K562 (cell line): ENCODE data around the gene RNF223. TPM values are rescaled to one million over a fixed set of nuclear protein-coding genes. Genes with fewer than 3 reads are reported as not detected.

Experiments used
- ATAC-seq: fragments of 200-7000 bp; cut with Tn5 transposase; 3 replicates; pipeline ENCODE4 v1.9.1; 2020; ENCODE audit warnings: moderate library complexity
- BruUV-seq: library from RNA; stranded (reverse); fragments of 400-500 nt; replicated peaks from 2 replicates; lab custom pipeline; 2021; lab: Mats Ljungman, UMichigan
- CTCF ChIA-PET: fragments of 300-600 bp; formaldehyde crosslinking; extraction: SDS; loops from one replicate; lab custom pipeline; 2021; ENCODE audit warnings: low intra/inter-chr PET ratio; lab: Yijun Ruan, JAX
- POLR2A ChIA-PET: fragments of 300-600, 350-650 bp; sonication (Branson Sonifier 250); formaldehyde crosslinking; extraction: SDS; loops from one replicate; lab custom pipeline; 2021; ENCODE audit warnings: antibody characterized with exemption, inconsistent platforms; lab: Yijun Ruan, JAX
- DNase-seq, 4 experiments: peaks; one replicate each; pipeline versions ENCODE4 v3.0.0 to v3.0.0-alpha.2; 2011 to 2018; ENCODE audit warnings: low spot score in 3 of 4, mixed read lengths in 3 of 4; ENCODE audit errors: extremely low read depth in 1 of 4
- FAIRE-seq: peaks from 2 replicates; lab custom pipeline; 2011; peaks lifted over from hg19 to GRCh38; lab: Jason Lieb, UNC
- H2AFZ ChIP-seq: 2 replicates; pipeline ENCODE4 v1.6.0; 2011; ENCODE audit warnings: low read depth, low read length, control low read depth, inconsistent platforms
- H3K27ac ChIP-seq: fragments of 200-600 bp; 3 replicates; pipeline ENCODE4 v1.8.0; 2011; ENCODE audit warnings: low read depth, mild to moderate bottlenecking, control low read depth, inconsistent platforms, low read length, moderate library complexity, mixed read lengths; ENCODE audit errors: extremely low read depth
- H3K27me3 ChIP-seq, 2 experiments: fragments of 300-600 bp in 1 of 2; 2 replicates in 1 of 2; 3 replicates in 1 of 2; pipeline versions ENCODE4 v1.6.0 to v1.8.0; 2011; ENCODE audit warnings: inconsistent platforms in 2 of 2, low read length in 2 of 2, mild to moderate bottlenecking in 1 of 2, mixed read lengths in 1 of 2, moderate library complexity in 1 of 2; ENCODE audit not compliant: control insufficient read depth in 2 of 2, insufficient read depth in 2 of 2
- H3K36me3 ChIP-seq: fragments of 300-600 bp; 3 replicates; pipeline ENCODE4 v1.8.0; 2011; ENCODE audit warnings: mild to moderate bottlenecking, low read length, inconsistent platforms; ENCODE audit not compliant: control insufficient read depth, insufficient read depth
- H3K4me1 ChIP-seq, 2 experiments: fragments of 200-600 bp in 1 of 2; replicated peaks in 1 of 2; 2 replicates in 1 of 2; 3 replicates in 1 of 2; pipeline versions ENCODE4 v1.5.1 to v1.8.0; 2011; ENCODE audit warnings: inconsistent platforms in 2 of 2, low read length in 2 of 2, mild to moderate bottlenecking in 1 of 2, mixed read lengths in 1 of 2, moderate library complexity in 1 of 2; ENCODE audit not compliant: control insufficient read depth in 2 of 2, insufficient read depth in 2 of 2
- H3K4me2 ChIP-seq: 2 replicates; pipeline ENCODE4 v1.6.1; 2011; ENCODE audit warnings: low read length, control low read depth, inconsistent platforms, mixed read lengths; ENCODE audit not compliant: insufficient read depth
- H3K4me3 ChIP-seq: fragments of 200-600 bp; sonication (generic), shearing (Covaris generic); 2 replicates; pipeline ENCODE4 v1.5.1; 2016; ENCODE audit warnings: control low read depth, inconsistent platforms
- H3K79me2 ChIP-seq: fragments of 200-600 bp; 3 replicates; pipeline ENCODE4 v1.8.0; 2011; ENCODE audit warnings: low read length, inconsistent platforms; ENCODE audit not compliant: control insufficient read depth, insufficient read depth
- H3K9ac ChIP-seq, 2 experiments: 2 replicates each; pipeline versions ENCODE4 v1.6.0 to v1.6.1; 2011; ENCODE audit warnings: low read depth in 2 of 2, low read length in 2 of 2, control low read depth in 1 of 2, inconsistent platforms in 1 of 2, mild to moderate bottlenecking in 1 of 2, mixed read lengths in 1 of 2; ENCODE audit not compliant: insufficient read depth in 1 of 2
- H3K9me1 ChIP-seq: one replicate; pipeline ENCODE4 v1.6.0; 2011; ENCODE audit warnings: inconsistent platforms, mild to moderate bottlenecking, low read length, moderate library complexity; ENCODE audit not compliant: control insufficient read depth, insufficient read depth
- H3K9me3 ChIP-seq: replicated peaks from 2 replicates; pipeline ENCODE4 v1.5.1; 2011; ENCODE audit warnings: low read depth, low read length, inconsistent platforms; ENCODE audit not compliant: control insufficient read depth, insufficient read depth
- H4K20me1 ChIP-seq: replicated peaks from 2 replicates; pipeline ENCODE4 v1.6.1; 2011; ENCODE audit warnings: low read length, inconsistent platforms, mixed read lengths; ENCODE audit not compliant: control insufficient read depth, insufficient read depth
- ARHGAP35 ChIP-seq: fragments of 450-650 bp; IDR thresholded peaks from 2 replicates; pipeline ENCODE4 v1.6.1; 2018; ENCODE audit not compliant: partially characterized antibody
- ARID2 ChIP-seq: fragments of 450-650 bp; IDR thresholded peaks from 2 replicates; pipeline ENCODE4 v1.6.1; 2017; ENCODE audit warnings: antibody characterized with exemption, mild to moderate bottlenecking
- BRCA1 ChIP-seq, 2 experiments: fragments of 450-650 bp in 1 of 2; sonication (generic) in 1 of 2; formaldehyde crosslinking in 1 of 2; IDR thresholded peaks; 2 replicates each; pipeline versions ENCODE4 v1.5.0 to v1.6.1; 2017 to 2020; ENCODE audit warnings: mild to moderate bottlenecking in 1 of 2, missing genetic modification reagents in 1 of 2
- CHD2 ChIP-seq: IDR thresholded peaks from 2 replicates; pipeline ENCODE4 v1.6.1; 2011; ENCODE audit warnings: low read depth, low read length
- DACH1 ChIP-seq: fragments of 450-650 bp; IDR thresholded peaks from 2 replicates; pipeline ENCODE4 v1.6.1; 2018; ENCODE audit not compliant: partially characterized antibody
- EZH2 ChIP-seq: IDR thresholded peaks from 2 replicates; pipeline ENCODE4 v1.6.1; 2012; ENCODE audit warnings: low read depth, mild to moderate bottlenecking, inconsistent platforms, low read length, borderline replicate concordance
- RBM39 ChIP-seq: fragments of 200-400 bp; formaldehyde crosslinking; optimal IDR thresholded peaks from 2 replicates; pipeline ENCODE3; 2018; ENCODE audit warnings: low read depth, low read length
- SAP30 ChIP-seq: fragments of 200-600 bp; sonication (generic); IDR thresholded peaks from 2 replicates; pipeline ENCODE4 v1.6.1; 2012; ENCODE audit warnings: borderline replicate concordance, low read depth, mild to moderate bottlenecking, moderate library complexity, low read length, control low read depth, inconsistent platforms; ENCODE audit not compliant: insufficient read depth, poor library complexity, severe bottlenecking
- SIN3B ChIP-seq: fragments of 450-650 bp; IDR thresholded peaks from 2 replicates; pipeline ENCODE4 v1.6.1; 2017; ENCODE audit warnings: low read depth, mild to moderate bottlenecking, moderate library complexity
- SNIP1 ChIP-seq: fragments of 450-650 bp; IDR thresholded peaks from 2 replicates; pipeline ENCODE4 v1.7.1; 2017; ENCODE audit warnings: low read depth, mild to moderate bottlenecking
- SRSF9 ChIP-seq: fragments of 200-400 bp; formaldehyde crosslinking; IDR thresholded peaks from 2 replicates; pipeline ENCODE4 v1.6.1; 2017; ENCODE audit warnings: low read depth, low read length, borderline replicate concordance
- ZNF280B ChIP-seq: fragments of 250-450 bp; sonication (Bioruptor Pico); IDR thresholded peaks from 2 replicates; pipeline ENCODE4 v1.5.1; 2021; ENCODE audit warnings: mild to moderate bottlenecking
- ZNF408 ChIP-seq: fragments of 250-450 bp; sonication (Bioruptor Pico); IDR thresholded peaks from 2 replicates; pipeline ENCODE4 v1.4.0; 2020; ENCODE audit warnings: low read depth, mild to moderate bottlenecking, moderate library complexity
- ZNF655 ChIP-seq: fragments of 250-450 bp; sonication (Bioruptor Pico); IDR thresholded peaks from 2 replicates; pipeline ENCODE4 v1.5.0; 2021
- WGBS: fragments of 100-300 bp; shearing (Covaris generic); methylation state at CpG from one replicate; pipeline ENCODE4 v1.1.6; 2016; ENCODE audit warnings: low coverage, mixed read lengths; ENCODE audit not compliant: insufficient coverage; ENCODE audit errors: missing lambda C conversion rate; 5-methylcytosine and 5-hydroxymethylcytosine counted together
- in situ Hi-C: fragments of 300-500 bp; cut with MboI; formaldehyde crosslinking; loops from 4 replicates; pipeline ENCODE4 v1.15.0; 2018; ENCODE audit warnings: inconsistent platforms, mixed read lengths
- intact Hi-C: fragments of 100-400 bp; cut with micrococcal nuclease; formaldehyde crosslinking; loops from 2 replicates; pipeline ENCODE4 v1.14.2; 2022
- polyA plus RNA-seq, 8 experiments: library from polyadenylated mRNA; depleted of rRNA in 4 of 8; stranded (reverse) in 5 of 8; unstranded in 3 of 8; fragments of >200 nt; fragmentation: Nextera tagmentation in 2 of 8; fragmentation: Illumina TruSeq in 1 of 8; extraction: Ambion mirVana in 2 of 8; extraction: Trizol in 1 of 8; gene quantifications; 2 replicates each; pipeline versions ENCODE4 v1.2.1 to v1.2.3, GENCODE V29; 2011 to 2014; ENCODE audit warnings: inconsistent platforms in 1 of 8, missing spikeins in 1 of 8
- total RNA-seq, 7 experiments: library from RNA; depleted of rRNA in 6 of 7; stranded (reverse); fragments of >200 nt in 6 of 7; fragmentation: Illumina TruSeq in 2 of 7; extraction: Trizol in 2 of 7; gene quantifications; 2 replicates each; pipeline versions ENCODE4 v1.2.1 to v1.2.3, GENCODE V29; 2011 to 2021; ENCODE audit warnings: low replicate concordance in 1 of 7

RNF223 gene
- total and polyA plus RNA-seq, 9 of the 15 experiments (the other 6 are each of a cell fraction or from before 2014, with no cell fraction given) = 0.04 to 0.32 TPM; not detected in 7

GRCh38 chr1:1094981-1095380 is 20.9 kb upstream of the RNF223 start:
- Histone ChIP-seq H3K36me3 (no peaks in the 10 kb centered on the region), H3K9me1 (peaks cover 3% of the 10 kb centered on the region), H3K4me2 (no peak overlapping the region), H2AFZ (no peak overlapping the region), H3K4me1 (peaks cover 0 to 26% of the 10 kb centered on the region in 2 experiments; a peak in 3 of 5 replicates), H3K27me3 (no peaks in the 10 kb centered on the region), H4K20me1 (no peaks in the 10 kb centered on the region), H3K9me3 (peaks cover 2% of the 10 kb centered on the region; the same call in 1 of the 2 replicates), H3K9ac (no peak overlapping the region), H3K79me2 (no peaks in the 10 kb centered on the region), H3K27ac (no peak overlapping the region), H3K4me3 (no peak overlapping the region)
- intact Hi-C loops = no loop called here
- ATAC-seq (no peak), DNase-seq (no peak), FAIRE-seq (no peak)
- TF ChIP-seq SRSF9 (no peak), RBM39 (no peak), SIN3B (no peak), DACH1 (no peak), SAP30 (no peak), ZNF280B (CRISPR knock-in tag) (no peak), CHD2 (no peak), SNIP1 (no peak), ARHGAP35 (no peak), BRCA1 (IDR thresholded peaks at IDR 0.05) (no peak), BRCA1 (CRISPR knock-in tag; IDR thresholded peaks at IDR 0.05) (no peak), ZNF655 (no peak), ARID2 (no peak), EZH2 (no peak), ZNF408 (CRISPR knock-in tag) (no peak)
- in situ Hi-C loops = no loop called here
- CTCF ChIA-PET = no interaction called here
- WGBS = 95% methylated on average over 7 of the region's 7 CpGs
- POLR2A ChIA-PET = no interaction called here
- BruUV-seq = no TSS peak
